ENCODE measurements around the gene GALNT4.

GRCh38 chr12:89521364-89522223 is 3.0 kb downstream of the GALNT4 start:
- TF ChIP-seq, protein P1, sequence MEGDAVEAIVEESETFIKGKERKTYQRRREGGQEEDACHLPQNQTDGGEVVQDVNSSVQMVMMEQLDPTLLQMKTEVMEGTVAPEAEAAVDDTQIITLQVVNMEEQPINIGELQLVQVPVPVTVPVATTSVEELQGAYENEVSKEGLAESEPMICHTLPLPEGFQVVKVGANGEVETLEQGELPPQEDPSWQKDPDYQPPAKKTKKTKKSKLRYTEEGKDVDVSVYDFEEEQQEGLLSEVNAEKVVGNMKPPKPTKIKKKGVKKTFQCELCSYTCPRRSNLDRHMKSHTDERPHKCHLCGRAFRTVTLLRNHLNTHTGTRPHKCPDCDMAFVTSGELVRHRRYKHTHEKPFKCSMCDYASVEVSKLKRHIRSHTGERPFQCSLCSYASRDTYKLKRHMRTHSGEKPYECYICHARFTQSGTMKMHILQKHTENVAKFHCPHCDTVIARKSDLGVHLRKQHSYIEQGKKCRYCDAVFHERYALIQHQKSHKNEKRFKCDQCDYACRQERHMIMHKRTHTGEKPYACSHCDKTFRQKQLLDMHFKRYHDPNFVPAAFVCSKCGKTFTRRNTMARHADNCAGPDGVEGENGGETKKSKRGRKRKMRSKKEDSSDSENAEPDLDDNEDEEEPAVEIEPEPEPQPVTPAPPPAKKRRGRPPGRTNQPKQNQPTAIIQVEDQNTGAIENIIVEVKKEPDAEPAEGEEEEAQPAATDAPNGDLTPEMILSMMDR (conservative IDR thresholded peaks at IDR 0.05; ENCODE audit: low read length): no peak
- no peak for TF ChIP-seq EZH2phosphoT487 (IDR thresholded peaks at IDR 0.05; ENCODE audit: borderline replicate concordance)
